Measurements from ENCODE around the gene UGT1A5. TPM values are rescaled to one million over a fixed set of nuclear protein-coding genes. Genes with fewer than 3 reads are reported as not detected.

Gene UGT1A5
- total RNA-seq, 1 donor from 2014 or later, result not detected

DNA sequence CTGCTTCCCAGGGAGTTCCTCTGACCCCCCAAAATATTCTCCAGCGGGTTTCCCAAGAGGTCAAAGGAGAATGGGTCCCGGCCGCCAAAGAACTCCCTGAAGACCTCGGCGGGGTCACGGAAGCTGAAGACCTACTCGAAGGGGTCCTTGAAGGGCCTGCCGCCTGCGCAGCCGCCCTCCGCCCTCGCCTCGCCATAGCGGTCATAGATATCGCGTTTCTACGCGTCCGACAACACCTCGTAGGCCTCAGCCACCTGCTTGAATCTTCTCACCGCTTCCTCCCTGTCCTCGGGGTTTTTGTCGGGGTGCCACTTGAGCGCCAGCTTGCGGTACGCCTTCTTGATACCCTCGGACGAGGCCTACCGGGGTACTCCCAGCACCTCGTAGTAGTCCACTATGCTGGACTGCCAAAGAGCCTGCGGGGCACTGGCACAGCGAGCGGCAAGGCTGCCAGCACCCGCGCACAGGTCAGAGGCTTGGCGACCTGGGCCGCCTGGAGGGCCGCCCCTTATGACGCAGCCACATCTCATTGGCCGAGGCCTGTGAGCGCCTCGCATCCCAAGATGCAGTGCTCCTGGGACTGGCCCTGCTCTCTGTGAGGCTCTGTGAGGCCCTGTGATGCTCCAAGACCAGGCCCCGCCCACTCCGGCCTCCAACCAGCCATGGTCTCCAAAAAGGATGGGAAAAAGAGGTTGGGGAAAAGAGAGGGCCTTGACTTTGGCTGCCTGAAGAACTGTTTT, 42.3 kb downstream of the UGT1A5 start:
- H3K79me2 ChIP-seq (ENCODE audit: low read depth), result no peaks in the 10 kb centered on the region
- H3K9me3 ChIP-seq (ENCODE audit: low read depth), result no peaks in the 10 kb centered on the region
- peaks cover 3% of the 10 kb centered on the region for H3K4me1 ChIP-seq
- H3K4me2 ChIP-seq, result no peak overlapping the region
- H3K4me3 ChIP-seq, result no peak overlapping the region
- no peaks in the 10 kb centered on the region for H3K27me3 ChIP-seq
- DNase-seq (ENCODE audit: low spot score), result no peak
- Mint-ChIP-seq H3K27me3 (ENCODE audit: insufficient read depth, low read depth) (peaks cover 5% of the 10 kb centered on the region), H3K27ac (no peak overlapping the region), H3K9me3 (peaks cover 24% of the 10 kb centered on the region), H3K4me1 (peaks cover 3% of the 10 kb centered on the region), H3K36me3 (peaks cover 1% of the 10 kb centered on the region), H3K4me3 (no peak overlapping the region)
- no peaks in the 10 kb centered on the region for H4K20me1 ChIP-seq (ENCODE audit: low read depth)
- TF ChIP-seq EZH2 (IDR thresholded peaks at IDR 0.05) (no peak), EZH2phosphoT487 (IDR thresholded peaks at IDR 0.05) (no peak)
- TF ChIP-seq, protein P1, sequence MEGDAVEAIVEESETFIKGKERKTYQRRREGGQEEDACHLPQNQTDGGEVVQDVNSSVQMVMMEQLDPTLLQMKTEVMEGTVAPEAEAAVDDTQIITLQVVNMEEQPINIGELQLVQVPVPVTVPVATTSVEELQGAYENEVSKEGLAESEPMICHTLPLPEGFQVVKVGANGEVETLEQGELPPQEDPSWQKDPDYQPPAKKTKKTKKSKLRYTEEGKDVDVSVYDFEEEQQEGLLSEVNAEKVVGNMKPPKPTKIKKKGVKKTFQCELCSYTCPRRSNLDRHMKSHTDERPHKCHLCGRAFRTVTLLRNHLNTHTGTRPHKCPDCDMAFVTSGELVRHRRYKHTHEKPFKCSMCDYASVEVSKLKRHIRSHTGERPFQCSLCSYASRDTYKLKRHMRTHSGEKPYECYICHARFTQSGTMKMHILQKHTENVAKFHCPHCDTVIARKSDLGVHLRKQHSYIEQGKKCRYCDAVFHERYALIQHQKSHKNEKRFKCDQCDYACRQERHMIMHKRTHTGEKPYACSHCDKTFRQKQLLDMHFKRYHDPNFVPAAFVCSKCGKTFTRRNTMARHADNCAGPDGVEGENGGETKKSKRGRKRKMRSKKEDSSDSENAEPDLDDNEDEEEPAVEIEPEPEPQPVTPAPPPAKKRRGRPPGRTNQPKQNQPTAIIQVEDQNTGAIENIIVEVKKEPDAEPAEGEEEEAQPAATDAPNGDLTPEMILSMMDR (IDR thresholded peaks at IDR 0.05), result no peak
- no peak overlapping the region for H3K9ac ChIP-seq
- no peak overlapping the region for H3K27ac ChIP-seq
- H3K36me3 ChIP-seq, result no peaks in the 10 kb centered on the region
- no peak overlapping the region for H2AFZ ChIP-seq (replicated peaks)
- no peaks in the 10 kb centered on the region for H3F3A ChIP-seq (ENCODE audit: low read depth)

DNA sequence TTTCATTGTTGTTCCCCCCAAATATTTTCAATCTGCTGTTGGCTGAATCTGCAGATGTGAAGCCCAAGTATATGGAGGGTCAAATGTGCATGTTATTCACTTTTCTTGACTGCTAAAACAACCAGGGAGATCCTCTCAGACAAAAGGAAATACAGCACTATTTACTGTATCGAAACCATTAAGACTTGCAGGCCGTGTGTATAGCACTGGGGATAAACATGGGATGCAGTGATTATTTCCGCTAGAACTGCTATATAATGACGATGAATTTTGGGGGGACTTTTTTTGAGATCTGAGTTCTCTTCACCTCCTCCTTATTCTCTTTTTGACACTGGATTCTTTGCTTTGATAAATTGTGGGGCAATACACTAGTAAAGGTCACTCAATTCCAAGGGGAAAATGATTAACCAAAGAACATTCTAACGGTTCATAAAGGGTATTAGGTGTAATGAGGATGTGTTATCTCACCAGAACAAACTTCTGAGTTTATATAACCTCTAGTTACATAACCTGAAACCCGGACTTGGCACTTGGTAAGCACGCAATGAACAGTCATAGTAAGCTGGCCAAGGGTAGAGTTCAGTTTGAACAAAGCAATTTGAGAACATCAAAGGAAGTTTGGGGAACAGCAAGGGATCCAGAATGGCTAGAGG, 43.8 kb downstream of the UGT1A5 start:
- H3K4me1 Mint-ChIP-seq, result peaks cover 5% of the 10 kb centered on the region

DNA sequence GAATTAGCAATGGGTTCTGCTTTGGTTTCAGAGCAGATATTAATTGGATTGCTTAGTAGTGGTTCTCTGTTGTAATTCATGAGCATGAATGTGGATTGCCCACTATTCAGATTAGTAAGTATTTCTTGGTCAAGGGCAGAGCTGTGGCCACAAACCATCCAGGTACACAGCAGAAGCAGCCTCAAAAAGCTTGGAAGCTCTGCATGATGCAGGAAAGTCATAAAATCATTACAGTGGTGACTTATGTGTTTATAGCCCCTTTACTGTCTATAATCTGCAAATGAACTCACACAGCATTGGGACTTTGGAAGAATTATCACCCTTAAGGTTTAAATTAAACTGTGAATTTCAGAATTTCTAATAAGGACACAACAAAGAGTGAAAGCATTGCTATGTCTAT, 45.4 kb downstream of the UGT1A5 start:
- no peak overlapping the region for H2AFZ ChIP-seq (replicated peaks)
- Mint-ChIP-seq H3K9me3 (peaks cover 6% of the 10 kb centered on the region), H3K4me1 (peaks cover 5% of the 10 kb centered on the region), H3K27ac (no peak overlapping the region), H3K27me3 (ENCODE audit: insufficient read depth, low read depth) (peaks cover 2% of the 10 kb centered on the region), H3K4me3 (no peak overlapping the region), H3K36me3 (no peaks in the 10 kb centered on the region)
- H3K36me3 ChIP-seq, result no peaks in the 10 kb centered on the region
- H3K9ac ChIP-seq, result no peak overlapping the region
- H3K4me3 ChIP-seq, result no peak overlapping the region
- H4K20me1 ChIP-seq (ENCODE audit: low read depth), result no peaks in the 10 kb centered on the region
- H3K4me2 ChIP-seq, result no peak overlapping the region
- no peaks in the 10 kb centered on the region for H3K27me3 ChIP-seq
- no peak for DNase-seq (ENCODE audit: low spot score)
- no peaks in the 10 kb centered on the region for H3K79me2 ChIP-seq (ENCODE audit: low read depth)
- no peak overlapping the region for H3K27ac ChIP-seq
- TF ChIP-seq, protein P1 (IDR thresholded peaks at IDR 0.05), result no peak
- TF ChIP-seq EZH2phosphoT487 (IDR thresholded peaks at IDR 0.05), result no peak
- TF ChIP-seq EZH2 (IDR thresholded peaks at IDR 0.05), result no peak
- H3K9me3 ChIP-seq (ENCODE audit: low read depth), result no peaks in the 10 kb centered on the region
- H3K4me1 ChIP-seq, result no peaks in the 10 kb centered on the region
- H3F3A ChIP-seq (ENCODE audit: low read depth), result no peaks in the 10 kb centered on the region

More for the DNA sequence above, 43.8 kb downstream of the UGT1A5 start:
- no peaks in the 10 kb centered on the region for H4K20me1 ChIP-seq (ENCODE audit: low read depth)
- H2AFZ ChIP-seq (replicated peaks), result no peak overlapping the region
- no peak overlapping the region for H3K4me3 Mint-ChIP-seq
- H3K9ac ChIP-seq, result no peak overlapping the region
- H3K27me3 Mint-ChIP-seq (ENCODE audit: insufficient read depth, low read depth), result peaks cover 5% of the 10 kb centered on the region
- H3K4me3 ChIP-seq, result no peak overlapping the region
- no peak overlapping the region for H3K27ac Mint-ChIP-seq
- H3K36me3 ChIP-seq, result no peaks in the 10 kb centered on the region
- no peak overlapping the region for H3K27ac ChIP-seq
- no peaks in the 10 kb centered on the region for H3F3A ChIP-seq (ENCODE audit: low read depth)
- peaks cover 15% of the 10 kb centered on the region for H3K9me3 Mint-ChIP-seq
- peaks cover 3% of the 10 kb centered on the region for H3K4me1 ChIP-seq
- H3K9me3 ChIP-seq (ENCODE audit: low read depth), result no peaks in the 10 kb centered on the region
- no peaks in the 10 kb centered on the region for H3K27me3 ChIP-seq
- H3K4me2 ChIP-seq, result no peak overlapping the region
- peaks cover under 1% of the 10 kb centered on the region for H3K36me3 Mint-ChIP-seq
- no peaks in the 10 kb centered on the region for H3K79me2 ChIP-seq (ENCODE audit: low read depth)
- no peak for TF ChIP-seq EZH2phosphoT487 (IDR thresholded peaks at IDR 0.05)
- no peak for TF ChIP-seq EZH2 (IDR thresholded peaks at IDR 0.05)
- TF ChIP-seq, protein P1 (IDR thresholded peaks at IDR 0.05), result no peak
- DNase-seq (ENCODE audit: low spot score), result no peak

Measured in neural progenitor cell (in vitro differentiated cells).